Lower lobe of right lung (tissue), 2 donors: ENCODE data around the gene PTPRK. TPM values are rescaled to one million over a fixed set of nuclear protein-coding genes. Genes with fewer than 3 reads are reported as not detected.

ENCODE experiments used
- ATAC-seq, 2 donors: fragments of 200-7000 bp; cut with Tn5 transposase; one replicate each; pipeline ENCODE4 v1.9.1; 2020 to 2022; ENCODE audit warnings: mild to moderate bottlenecking in 2 of 2, moderate library complexity in 2 of 2
- DNase-seq: peaks from one replicate; pipeline ENCODE4 v3.0.0-alpha.2; 2020
- H3K27ac ChIP-seq: fragments of 200-600 bp; one replicate; pipeline ENCODE4 v1.8.0; 2022
- H3K27me3 ChIP-seq: fragments of 200-600 bp; one replicate; pipeline ENCODE4 v1.8.0; 2022; ENCODE audit warnings: low read depth
- H3K36me3 ChIP-seq: fragments of 200-600 bp; one replicate; pipeline ENCODE4 v1.8.0; 2022; ENCODE audit warnings: mild to moderate bottlenecking
- H3K4me1 ChIP-seq: fragments of 200-600 bp; one replicate; pipeline ENCODE4 v1.8.0; 2022
- H3K4me3 ChIP-seq: fragments of 200-600 bp; one replicate; pipeline ENCODE4 v1.8.0; 2022; ENCODE audit warnings: mild to moderate bottlenecking
- H3K9me3 ChIP-seq: fragments of 200-600 bp; one replicate; pipeline ENCODE4 v1.8.0; 2022
- intact Hi-C: fragments of 100-400 bp; cut with DNase I; formaldehyde crosslinking; loops from one replicate; pipeline ENCODE4 v1.11.0; 2022
- total RNA-seq: library from RNA; stranded (reverse); fragmentation: NEBNext Ultra II Directional; extraction: Animal tissue kit (Norgen Biotek cat#: 25700); gene quantifications from one replicate; pipeline ENCODE4 v1.2.1, GENCODE V29; 2021
- TF ChIP-seq, protein P1 (sequence below): fragments of 200-600 bp; IDR thresholded peaks from one replicate; pipeline ENCODE4 v1.8.0; 2022; ENCODE audit warnings: antibody characterized with exemption, mild to moderate bottlenecking
- donor health status: DM: no; HTN: yes; CAD: no; lungs with severe emphysema.

PTPRK gene
- total RNA-seq, 1 donor from 2014 or later, result 62.7 TPM

DNA sequence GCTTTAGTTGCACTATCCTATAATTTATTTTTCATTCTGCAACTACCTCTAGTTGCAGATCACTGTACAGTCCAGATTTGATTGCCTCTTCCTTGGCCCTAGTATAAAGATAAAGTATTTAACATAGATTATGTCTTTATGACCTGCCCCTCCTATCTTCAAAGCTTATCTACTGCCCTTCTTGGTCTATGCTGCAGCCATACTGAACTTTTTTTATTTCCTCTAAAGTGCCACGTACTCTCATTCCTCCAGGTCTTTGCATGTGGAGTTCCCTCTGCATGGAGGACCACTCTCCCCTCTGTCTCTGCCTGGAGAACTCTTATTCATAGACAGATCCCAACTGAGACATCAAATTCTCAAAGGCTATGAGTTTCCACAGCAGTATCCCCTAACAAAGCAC lies 168.0 kb downstream of the PTPRK start:
- no peaks in the 10 kb centered on the region for H3K27me3 ChIP-seq
- H3K4me1 ChIP-seq, result no peaks in the 10 kb centered on the region
- H3K9me3 ChIP-seq, result no peaks in the 10 kb centered on the region
- no peak overlapping the region for H3K4me3 ChIP-seq
- TF ChIP-seq, protein P1, sequence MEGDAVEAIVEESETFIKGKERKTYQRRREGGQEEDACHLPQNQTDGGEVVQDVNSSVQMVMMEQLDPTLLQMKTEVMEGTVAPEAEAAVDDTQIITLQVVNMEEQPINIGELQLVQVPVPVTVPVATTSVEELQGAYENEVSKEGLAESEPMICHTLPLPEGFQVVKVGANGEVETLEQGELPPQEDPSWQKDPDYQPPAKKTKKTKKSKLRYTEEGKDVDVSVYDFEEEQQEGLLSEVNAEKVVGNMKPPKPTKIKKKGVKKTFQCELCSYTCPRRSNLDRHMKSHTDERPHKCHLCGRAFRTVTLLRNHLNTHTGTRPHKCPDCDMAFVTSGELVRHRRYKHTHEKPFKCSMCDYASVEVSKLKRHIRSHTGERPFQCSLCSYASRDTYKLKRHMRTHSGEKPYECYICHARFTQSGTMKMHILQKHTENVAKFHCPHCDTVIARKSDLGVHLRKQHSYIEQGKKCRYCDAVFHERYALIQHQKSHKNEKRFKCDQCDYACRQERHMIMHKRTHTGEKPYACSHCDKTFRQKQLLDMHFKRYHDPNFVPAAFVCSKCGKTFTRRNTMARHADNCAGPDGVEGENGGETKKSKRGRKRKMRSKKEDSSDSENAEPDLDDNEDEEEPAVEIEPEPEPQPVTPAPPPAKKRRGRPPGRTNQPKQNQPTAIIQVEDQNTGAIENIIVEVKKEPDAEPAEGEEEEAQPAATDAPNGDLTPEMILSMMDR, result no peak
- ATAC-seq, result no peak
- H3K36me3 ChIP-seq, result no peaks in the 10 kb centered on the region
- no peak for DNase-seq
- H3K27ac ChIP-seq, result no peak overlapping the region
- intact Hi-C loops, result no loop called here

DNA sequence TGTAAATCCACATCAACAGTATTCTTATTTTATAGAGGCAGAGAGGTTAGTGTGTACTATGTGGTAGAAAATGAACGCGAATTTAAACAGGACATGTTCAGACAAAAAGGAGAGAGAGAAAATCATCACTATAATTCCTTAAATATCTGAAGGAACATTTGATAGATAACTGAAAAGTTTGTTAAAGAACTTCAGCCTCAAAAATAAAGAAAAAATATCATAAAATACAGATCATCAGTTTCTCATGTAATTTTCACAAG lies 169.2 kb downstream of the PTPRK start:
- no peaks in the 10 kb centered on the region for H3K9me3 ChIP-seq
- H3K36me3 ChIP-seq, result no peaks in the 10 kb centered on the region
- ATAC-seq, result no peak
- intact Hi-C loops, result no loop called here
- H3K4me1 ChIP-seq, result no peaks in the 10 kb centered on the region
- H3K27me3 ChIP-seq, result no peaks in the 10 kb centered on the region
- TF ChIP-seq, protein P1, result no peak
- DNase-seq, result no peak
- no peak overlapping the region for H3K4me3 ChIP-seq
- H3K27ac ChIP-seq, result no peak overlapping the region

DNA sequence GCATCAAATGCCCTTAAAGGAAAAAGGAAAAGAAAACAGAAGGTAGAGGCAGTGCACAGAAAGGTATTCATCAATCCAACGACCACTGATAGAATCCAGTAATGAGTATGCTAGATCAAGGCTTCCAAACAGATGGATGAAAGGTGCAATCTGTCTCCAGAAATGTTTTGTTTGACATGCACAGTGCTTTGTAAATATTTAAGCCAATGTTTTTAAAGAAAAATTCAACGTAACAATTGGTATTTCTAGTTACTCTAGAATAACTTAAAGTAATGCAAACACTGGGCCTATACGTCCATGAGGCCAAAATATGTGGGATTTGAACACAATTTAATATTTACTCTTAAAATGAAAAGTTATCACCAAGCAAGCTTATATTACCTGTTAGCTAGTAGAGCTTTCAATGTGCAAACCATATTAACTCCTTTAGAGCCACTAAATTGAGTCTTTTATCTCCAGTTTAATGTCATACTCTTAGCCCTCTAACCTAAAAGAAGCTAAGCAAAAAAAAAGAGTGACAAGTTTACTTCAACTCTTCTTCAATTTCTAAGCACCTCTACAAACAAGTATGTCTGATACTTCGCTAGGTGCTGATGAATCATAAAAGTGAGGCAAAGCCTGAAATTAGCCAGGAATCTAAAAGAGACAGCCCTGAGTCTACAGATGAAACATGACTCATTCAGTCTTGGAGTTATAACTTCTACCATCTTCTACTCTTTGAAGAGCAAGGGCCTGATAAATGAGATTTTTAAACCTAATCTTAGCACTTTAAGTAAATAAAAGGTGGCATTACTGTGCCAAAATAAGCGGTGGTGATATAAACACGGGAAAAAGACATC lies 169.8 kb downstream of the PTPRK start:
- Histone ChIP-seq H3K27ac (no peak overlapping the region), H3K36me3 (no peaks in the 10 kb centered on the region), H3K27me3 (no peaks in the 10 kb centered on the region), H3K4me3 (no peak overlapping the region), H3K9me3 (no peaks in the 10 kb centered on the region), H3K4me1 (no peaks in the 10 kb centered on the region)
- intact Hi-C loops, result no loop called here
- ATAC-seq (no peak), DNase-seq (no peak)
- TF ChIP-seq, protein P1, result no peak

DNA sequence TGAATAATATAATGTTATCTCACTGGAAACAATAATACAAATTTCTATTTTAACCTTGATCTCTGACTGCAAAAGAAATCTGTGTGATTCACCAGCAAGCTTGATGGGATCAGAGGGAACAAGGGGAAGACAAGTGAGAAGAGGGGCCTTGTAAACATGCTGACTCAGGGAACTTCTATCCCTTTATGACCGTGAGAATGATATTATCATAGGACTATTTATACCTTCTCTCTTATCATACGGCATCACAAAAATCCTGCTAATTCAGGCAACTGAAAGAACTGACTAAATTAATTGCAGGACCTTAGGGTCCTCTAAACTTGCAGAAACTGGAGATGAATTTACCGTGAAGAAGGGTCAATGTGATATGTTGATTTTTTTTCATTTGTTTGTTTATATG lies 173.3 kb downstream of the PTPRK start:
- Histone ChIP-seq H3K4me1 (no peaks in the 10 kb centered on the region), H3K9me3 (no peaks in the 10 kb centered on the region), H3K27me3 (no peaks in the 10 kb centered on the region), H3K27ac (no peak overlapping the region), H3K36me3 (no peaks in the 10 kb centered on the region), H3K4me3 (no peak overlapping the region)
- ATAC-seq (no peak), DNase-seq (no peak)
- intact Hi-C loops, result no loop called here
- TF ChIP-seq, protein P1, result no peak

DNA sequence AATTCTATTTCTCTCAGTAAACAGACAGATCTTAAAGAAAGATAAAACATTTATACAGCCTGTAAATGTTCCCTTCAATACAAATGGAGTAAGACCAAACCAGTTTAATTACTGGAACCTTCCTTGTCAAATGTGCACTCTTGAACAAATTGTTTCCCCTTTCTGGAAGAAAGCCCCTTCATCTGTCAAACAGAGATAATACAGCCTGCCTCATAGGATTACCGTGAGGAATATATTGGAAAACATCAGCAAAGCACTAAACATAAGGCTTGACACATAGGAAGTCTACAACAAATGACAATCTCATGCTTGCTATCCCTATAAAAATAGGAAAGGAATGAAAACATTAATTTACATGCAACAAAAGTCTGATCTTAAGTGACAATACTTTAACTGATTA lies 173.8 kb downstream of the PTPRK start:
- Histone ChIP-seq H3K4me1 (no peaks in the 10 kb centered on the region), H3K4me3 (no peak overlapping the region), H3K27me3 (no peaks in the 10 kb centered on the region), H3K36me3 (no peaks in the 10 kb centered on the region), H3K27ac (no peak overlapping the region), H3K9me3 (no peaks in the 10 kb centered on the region)
- TF ChIP-seq, protein P1, result no peak
- no peak for ATAC-seq
- DNase-seq, result no peak
- intact Hi-C loops, result no loop called here
